CD4-positive, alpha-beta T cell treated with Interleukin-4 for 1 hour (primary cell): Measurements from ENCODE around the gene RGS2.

Experiments used
- DNase-seq, 2 donors: peaks; one replicate each; pipeline ENCODE4 v3.0.0-alpha.2; 2020 to 2022

The RGS2 gene

GRCh38 chr1:192808518-192809306 lies at the start of gene RGS2:
Gene RGS2, plus strand, starts transcription at chr1:192809039. Its CDS starts 33 bp downstream, at chr1:192809072.
- peak; percentile 92 to 93 for DNase-seq

GRCh38 chr1:192759104-192759503 lies 49.7 kb upstream of the RGS2 start:
- no peak for DNase-seq

GRCh38 chr1:192762265-192762664 lies 46.6 kb upstream of the RGS2 start:
- no peak for DNase-seq

GRCh38 chr1:192763243-192763642 lies 45.6 kb upstream of the RGS2 start:
- DNase-seq, result no peak

GRCh38 chr1:192763756-192764155 lies 45.1 kb upstream of the RGS2 start:
- no peak for DNase-seq

GRCh38 chr1:192764675-192765074 lies 44.2 kb upstream of the RGS2 start:
- DNase-seq, result no peak

- DNase-seq, result no peak
Observed at GRCh38 chr1:192766009-192766625, 42.7 kb upstream of the RGS2 start.

- no peak for DNase-seq
Observed at GRCh38 chr1:192766876-192767275, 42.0 kb upstream of the RGS2 start.

- DNase-seq, result no peak
Observed at GRCh38 chr1:192767798-192768197, 41.0 kb upstream of the RGS2 start.

GRCh38 chr1:192768463-192768862 lies 40.4 kb upstream of the RGS2 start:
- DNase-seq, result no peak

- no peak for DNase-seq
Observed at GRCh38 chr1:192771341-192771740, 37.5 kb upstream of the RGS2 start.

- DNase-seq, result no peak
Observed at GRCh38 chr1:192775631-192776030, 33.2 kb upstream of the RGS2 start.

- no peak for DNase-seq
Observed at GRCh38 chr1:192776206-192776605, 32.6 kb upstream of the RGS2 start.

- DNase-seq, result no peak
Observed at GRCh38 chr1:192776998-192777397, 31.8 kb upstream of the RGS2 start.

- no peak for DNase-seq
Observed at GRCh38 chr1:192783791-192784190, 25.0 kb upstream of the RGS2 start.

- no peak for DNase-seq
Observed at GRCh38 chr1:192784397-192784796, 24.4 kb upstream of the RGS2 start.

GRCh38 chr1:192786576-192786975 lies 22.3 kb upstream of the RGS2 start:
- DNase-seq, result no peak

GRCh38 chr1:192787914-192788585 lies 20.8 kb upstream of the RGS2 start:
- peak in 1 of 2 donors; percentile 22 for DNase-seq

GRCh38 chr1:192789871-192790270 lies 19.0 kb upstream of the RGS2 start:
- no peak for DNase-seq

GRCh38 chr1:192792628-192793027 lies 16.2 kb upstream of the RGS2 start:
- DNase-seq, result no peak

- no peak for DNase-seq
Observed at GRCh38 chr1:192793983-192794767, 14.7 kb upstream of the RGS2 start.

- no peak for DNase-seq
Observed at GRCh38 chr1:192794768-192795035, 14.1 kb upstream of the RGS2 start.

- DNase-seq, result no peak
Observed at GRCh38 chr1:192795916-192796618, 12.8 kb upstream of the RGS2 start.
